Forelimb muscle (tissue), 1 donor: ENCODE data around the gene NMS. TPM values are rescaled to one million over a fixed set of nuclear protein-coding genes. Genes with fewer than 3 reads are reported as not detected.
"Not testable (repeated sequence)": the region's sequence is repeated elsewhere in the genome, so short reads cannot be mapped to it uniquely, and the experiment has no call there.

Experiments used
- DNase-seq: peaks from one replicate; pipeline ENCODE4 v3.0.0-alpha.2; 2013; ENCODE audit warnings: low read depth
- polyA plus RNA-seq: library from polyadenylated mRNA; unstranded; fragments of 120-200 nt; gene quantifications from one replicate; pipeline ENCODE4 v1.2.1, GENCODE V29; 2013; ENCODE audit not compliant: insufficient read length

Gene NMS
- not detected for polyA plus RNA-seq

DNA sequence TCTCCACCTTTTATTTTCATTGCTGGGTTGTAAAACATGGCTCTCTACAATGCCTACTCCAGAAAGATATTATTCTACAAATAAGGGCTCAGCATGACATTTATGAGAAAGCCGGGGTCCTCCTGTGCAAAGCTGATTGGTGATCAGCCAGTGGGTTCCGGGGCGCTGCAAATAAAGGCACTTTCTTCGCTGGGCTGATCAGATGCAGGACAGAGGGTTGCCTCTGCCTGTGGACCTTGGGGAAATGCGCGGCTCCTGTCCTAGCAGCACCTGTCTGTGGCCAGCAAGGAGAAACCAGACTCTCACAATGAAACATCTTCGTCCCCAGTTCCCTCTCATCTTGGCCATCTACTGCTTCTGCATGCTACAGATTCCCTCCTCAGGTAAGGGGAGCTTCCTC, at the start of gene NMS:
Gene NMS, plus strand, starts transcription at position 301 of the 400 bp plus-strand sequence. Its CDS starts 7 bp downstream, at position 308.
- DNase-seq: no peak

- DNase-seq: no peak
Measured at GRCh38 chr2:100422320-100423055, 47.8 kb upstream of the NMS start.

DNA sequence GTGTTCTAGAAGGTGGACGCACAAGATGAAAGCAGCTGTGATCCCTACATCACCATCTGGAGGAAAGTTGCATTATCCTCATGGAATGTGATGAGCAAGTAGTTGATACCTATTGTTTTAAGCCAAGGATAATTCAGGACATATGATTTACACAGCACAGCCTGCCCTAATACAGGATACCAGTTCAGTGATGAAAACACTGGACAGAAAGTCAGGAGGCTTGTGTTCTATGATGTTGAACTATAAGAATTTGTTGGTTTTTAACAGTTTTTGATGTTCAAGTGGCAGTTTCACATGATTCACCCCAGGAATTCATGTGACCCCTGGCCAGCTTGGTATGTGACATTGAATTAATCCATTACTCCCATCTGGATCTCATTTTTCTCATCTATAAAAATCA, 46.7 kb upstream of the NMS start:
- no peak for DNase-seq

DNA sequence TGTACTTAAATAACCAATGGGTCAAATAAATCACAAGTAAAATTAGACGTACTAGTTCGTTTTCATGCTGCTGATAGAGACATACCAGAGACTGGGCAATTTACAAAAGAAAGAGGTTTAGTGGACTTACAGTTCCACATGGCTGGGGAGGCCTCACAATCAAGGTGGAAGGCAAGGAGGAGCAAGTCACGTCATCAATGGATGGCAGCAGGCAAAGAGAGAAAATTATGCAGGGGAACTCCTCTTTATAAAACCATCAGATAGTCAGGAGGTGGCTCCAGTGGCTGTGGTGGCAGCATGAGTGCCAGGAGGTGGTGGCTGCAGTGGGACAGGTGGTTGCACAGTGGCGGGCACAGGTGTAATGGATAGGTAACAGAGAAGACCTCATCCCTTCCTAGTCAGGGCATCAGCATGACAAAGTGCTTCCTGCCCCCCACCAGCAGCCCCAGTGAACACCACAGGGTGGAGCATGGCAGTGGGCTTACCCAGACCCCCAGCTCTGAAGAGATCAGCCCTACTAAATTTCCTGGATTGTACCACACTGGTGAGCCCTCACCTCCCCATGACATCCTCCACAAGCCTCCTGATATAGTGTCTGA, 45.9 kb upstream of the NMS start:
- DNase-seq: no peak

DNA sequence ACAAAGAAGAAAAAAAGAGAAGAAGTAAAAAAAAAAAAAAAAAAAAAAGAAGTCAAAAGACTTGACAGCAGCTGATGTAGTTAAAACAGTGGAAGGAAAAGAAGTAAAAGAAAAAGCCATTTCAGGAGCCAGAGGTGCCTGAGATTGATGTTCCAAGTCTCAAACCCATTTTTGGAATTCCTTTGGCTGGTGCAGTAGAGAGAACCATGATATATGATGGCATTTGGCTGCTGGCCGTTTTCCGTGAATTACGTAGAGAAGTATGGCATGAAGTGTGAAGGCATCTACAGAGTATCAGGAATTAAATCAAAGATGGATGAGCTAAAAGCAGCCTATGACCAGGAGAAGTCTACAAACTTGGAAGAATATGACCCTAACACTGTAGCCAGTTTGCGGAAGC, 45.2 kb upstream of the NMS start:
- no peak for DNase-seq

GRCh38 chr2:100425573-100426383, 44.5 kb upstream of the NMS start:
- DNase-seq: no peak

DNA sequence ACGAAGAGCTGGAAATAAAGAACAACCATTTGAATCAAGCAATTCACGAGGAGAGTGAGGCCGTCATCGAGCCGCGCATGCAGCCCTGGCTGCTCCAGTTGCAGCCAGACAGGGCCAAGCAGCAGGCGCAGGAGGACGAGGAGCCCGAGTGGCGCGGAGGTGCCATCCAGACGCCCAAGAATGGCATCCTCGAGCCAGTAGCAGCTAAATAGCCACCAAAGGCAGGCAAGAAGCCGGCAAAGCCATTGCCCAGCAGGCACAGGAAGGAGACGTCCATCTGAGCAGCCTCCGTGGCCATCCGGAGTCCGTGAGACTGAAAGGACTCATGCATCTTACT, 43.9 kb upstream of the NMS start:
- no peak for DNase-seq

DNA sequence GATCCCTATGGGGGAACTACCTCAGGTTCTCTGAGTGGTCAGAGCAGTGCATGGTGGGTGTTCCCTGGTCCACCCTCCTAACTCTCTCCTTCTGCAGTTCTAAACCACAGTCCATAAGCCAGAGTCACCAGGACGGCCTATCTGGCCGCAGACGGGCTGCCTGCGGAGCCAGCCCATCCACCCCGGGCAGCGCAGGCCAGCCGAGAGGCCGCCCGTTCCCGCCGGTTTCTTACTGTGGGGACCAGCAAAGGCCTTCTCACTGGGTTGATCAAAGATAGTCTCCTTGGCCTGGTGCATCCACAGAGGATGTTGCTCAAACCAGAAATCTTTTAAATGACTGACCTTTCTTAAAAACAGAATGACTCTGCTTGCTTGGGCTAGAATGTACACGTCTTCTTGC, 43.2 kb upstream of the NMS start:
- no peak for DNase-seq

DNA sequence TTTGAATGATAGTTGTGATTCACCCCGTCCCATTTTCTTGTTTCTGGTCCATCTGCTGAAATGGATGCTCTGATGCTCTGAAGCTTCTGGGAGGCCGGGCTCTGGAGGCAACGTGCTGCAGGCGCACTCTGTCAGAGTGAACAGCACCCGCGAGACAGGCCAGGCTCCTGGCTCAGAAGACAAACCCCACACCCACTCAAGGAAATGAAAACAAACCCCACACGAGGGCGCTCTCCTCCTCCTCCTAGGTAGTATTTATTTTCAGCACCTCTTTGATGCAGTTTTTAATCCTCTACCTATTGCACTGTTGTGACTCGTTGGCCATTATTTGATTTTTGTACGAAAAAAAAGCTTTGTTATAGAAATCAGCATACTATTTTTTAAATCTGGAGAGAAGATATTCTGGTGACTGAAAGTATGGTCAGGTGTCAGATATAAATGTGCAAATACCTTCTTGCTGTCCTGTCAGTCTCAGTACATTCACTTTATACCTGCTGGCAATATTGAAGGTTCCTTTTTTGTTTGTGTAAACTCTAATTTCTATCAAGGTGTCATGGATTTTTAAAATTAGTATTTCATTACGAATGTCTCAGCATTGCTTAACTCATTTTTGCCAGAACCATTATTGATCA, 42.5 kb upstream of the NMS start:
- no peak for DNase-seq

- no peak for DNase-seq
Measured at GRCh38 chr2:100429726-100430125, 40.6 kb upstream of the NMS start.

GRCh38 chr2:100437751-100438150, 32.5 kb upstream of the NMS start:
- DNase-seq: no peak

DNA sequence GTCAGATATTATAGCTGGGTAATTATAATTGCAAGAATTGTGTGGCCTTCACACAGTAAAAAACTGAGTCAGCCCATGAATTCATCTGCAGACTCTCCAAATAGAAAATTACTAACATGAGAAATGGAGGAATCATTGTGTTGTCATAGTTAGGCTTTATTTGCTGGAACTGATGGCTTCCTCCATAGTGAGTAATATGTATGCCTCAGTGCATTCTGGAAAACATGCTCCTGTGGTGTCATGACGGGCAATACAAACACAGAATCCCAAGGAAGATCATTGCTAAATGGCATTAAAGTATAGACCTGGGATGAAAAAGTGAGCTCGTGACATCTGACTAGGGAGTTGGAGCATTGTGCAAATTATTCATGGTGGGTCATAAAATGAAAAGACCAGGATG, 23.6 kb upstream of the NMS start:
- no peak for DNase-seq

- no peak for DNase-seq
Measured at GRCh38 chr2:100451092-100451491, 19.2 kb upstream of the NMS start.

DNA sequence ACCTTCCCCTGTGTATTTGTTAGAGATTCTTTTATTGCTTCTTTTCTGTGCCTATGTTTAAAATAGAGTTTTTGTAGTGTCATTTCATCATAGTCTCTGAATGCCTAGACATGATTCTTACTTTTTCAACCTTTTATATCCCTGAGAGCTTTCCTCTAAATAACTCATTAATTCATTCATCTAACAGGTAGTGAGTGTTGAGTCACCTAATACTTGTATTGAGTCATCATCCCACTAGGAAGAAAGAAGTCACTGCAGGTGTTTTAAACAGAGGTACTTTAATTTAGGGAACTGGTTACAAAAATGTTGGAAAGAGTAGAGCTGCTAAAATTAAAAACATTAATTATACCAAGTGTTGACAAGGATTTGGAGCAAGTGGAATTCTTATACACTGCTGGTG, 18.5 kb upstream of the NMS start:
- no peak for DNase-seq

- no peak for DNase-seq
Measured at GRCh38 chr2:100453853-100454252, 16.4 kb upstream of the NMS start.

DNA sequence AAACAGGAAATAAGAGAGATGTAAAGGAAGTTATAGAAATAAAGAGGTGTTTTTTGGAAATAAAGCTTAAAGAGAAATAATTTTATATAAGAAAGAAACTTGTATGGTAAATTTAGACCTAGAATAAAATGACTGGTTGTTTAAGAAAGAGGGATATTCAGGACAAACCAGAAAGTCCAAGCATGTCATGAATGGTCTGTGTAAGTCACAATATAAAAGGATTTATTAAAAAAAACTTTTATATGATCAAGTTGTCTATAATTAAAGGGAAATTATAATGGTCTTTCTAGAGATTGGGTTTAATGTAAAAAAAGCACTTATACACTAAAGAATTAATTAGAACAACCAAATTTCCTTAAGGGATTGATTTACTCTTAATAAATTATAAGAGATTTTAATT, 13.9 kb upstream of the NMS start:
- DNase-seq: not testable (repeated sequence)

DNA sequence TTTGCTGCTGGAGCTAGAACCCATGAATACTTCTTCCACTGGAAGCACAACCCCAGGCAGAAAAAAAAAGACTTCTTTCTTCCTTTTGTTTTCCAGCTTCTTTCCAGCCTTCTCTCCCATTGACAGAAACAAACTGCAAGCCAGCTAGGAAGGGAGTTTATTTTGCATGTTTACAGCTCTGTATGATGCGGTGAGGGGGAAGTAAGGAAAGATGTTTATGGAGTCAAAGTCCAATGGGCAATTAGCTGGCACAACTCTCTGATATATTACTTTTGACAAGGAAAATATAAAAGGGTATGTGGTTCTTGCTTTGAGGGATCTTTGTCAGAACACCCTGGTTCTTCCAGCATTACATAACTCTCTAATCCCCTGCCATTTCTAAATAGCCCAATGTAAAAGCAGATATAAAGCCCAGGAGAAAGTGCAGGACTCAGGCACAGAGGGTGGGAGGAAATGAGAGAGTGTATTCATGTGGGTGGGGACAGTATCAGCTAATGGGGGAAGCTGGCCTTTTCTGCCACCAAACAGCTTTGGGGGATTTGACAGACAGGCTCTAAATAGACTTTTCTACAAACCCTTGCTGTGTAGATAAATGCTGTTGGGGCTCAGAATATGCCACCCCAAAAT, 9.3 kb upstream of the NMS start:
- no peak for DNase-seq

- no peak for DNase-seq
Measured at GRCh38 chr2:100470898-100471514, 724 bp downstream of the NMS start.

DNA sequence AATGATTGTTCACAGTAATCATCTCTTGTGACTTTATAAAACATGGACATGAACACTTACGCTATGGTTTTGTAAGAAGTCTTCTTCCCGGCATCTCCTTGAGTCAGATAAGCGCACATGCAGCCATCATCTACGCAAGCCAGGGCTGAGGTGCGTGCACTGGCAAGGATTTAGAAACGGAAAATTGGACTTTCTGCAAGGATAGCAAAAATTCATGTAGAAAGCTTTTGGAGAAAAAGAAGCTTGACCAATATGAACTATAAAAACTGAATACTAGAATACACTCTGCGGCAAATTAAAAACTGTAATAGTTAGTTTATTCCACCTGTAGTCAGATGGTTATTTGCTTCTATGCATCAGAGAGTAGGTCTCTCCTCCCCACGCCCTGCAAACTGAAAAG, 6.3 kb downstream of the NMS start:
- no peak for DNase-seq

- no peak for DNase-seq
Measured at GRCh38 chr2:100482741-100483140, 12.5 kb downstream of the NMS start.

DNA sequence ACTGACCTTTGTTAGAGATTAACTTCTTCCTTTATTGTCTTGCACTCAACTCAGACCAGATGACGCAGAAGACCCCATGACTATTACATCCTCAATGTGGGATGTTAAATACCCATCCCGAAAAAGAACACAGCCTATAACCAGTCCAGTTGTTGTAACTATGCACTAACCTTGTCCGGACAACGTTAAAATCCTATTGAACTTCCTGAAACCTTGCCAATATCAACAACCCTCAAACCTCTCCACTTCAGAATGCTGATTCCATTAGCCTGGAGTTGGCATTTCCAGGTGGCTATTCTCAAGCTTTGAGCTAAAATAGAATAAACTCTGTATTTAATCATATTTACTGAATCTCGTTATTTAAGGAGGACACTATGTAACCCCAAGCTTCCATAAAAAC, 13.6 kb downstream of the NMS start:
- no peak for DNase-seq

- no peak for DNase-seq
Measured at GRCh38 chr2:100484390-100484789, 14.1 kb downstream of the NMS start.
